NCI-H2196 (cell line): Measurements from ENCODE around the gene NR6A1.
"Not testable (repeated sequence)": the region's sequence is repeated elsewhere in the genome, so short reads cannot be mapped to it uniquely, and the experiment has no call there.

Experiments
- DNase-seq: peaks from one replicate; lab custom pipeline; 2025; ENCODE audit not compliant: unreplicated experiment; lab: John Stamatoyannopoulos, UW

The NR6A1 gene

GRCh38 chr9:124621371-124622328, 149.5 kb downstream of the NR6A1 start:
- no peak for DNase-seq

- no peak for DNase-seq
Measured at GRCh38 chr9:124618476-124618875, 152.6 kb downstream of the NR6A1 start.

GRCh38 chr9:124617477-124618141, 153.5 kb downstream of the NR6A1 start:
- peak; percentile 80 for DNase-seq

- DNase-seq = no peak
Measured at GRCh38 chr9:124616961-124617360, 154.2 kb downstream of the NR6A1 start.

- not testable (repeated sequence) for DNase-seq
Measured at GRCh38 chr9:124615840-124616239, 155.3 kb downstream of the NR6A1 start.

- DNase-seq = no peak
Measured at GRCh38 chr9:124615100-124615742, 155.9 kb downstream of the NR6A1 start.

GRCh38 chr9:124613849-124614248, 157.3 kb downstream of the NR6A1 start:
- no peak for DNase-seq

GRCh38 chr9:124611106-124611505, 160.0 kb downstream of the NR6A1 start:
- no peak for DNase-seq

GRCh38 chr9:124606027-124606426, 165.1 kb downstream of the NR6A1 start:
- no peak for DNase-seq

- no peak for DNase-seq
Measured at GRCh38 chr9:124605258-124605657, 165.9 kb downstream of the NR6A1 start.

- no peak for DNase-seq
Measured at GRCh38 chr9:124602632-124603031, 168.5 kb downstream of the NR6A1 start.

- peak; percentile 38 for DNase-seq
Measured at GRCh38 chr9:124602204-124602603, 168.9 kb downstream of the NR6A1 start.

- DNase-seq = no peak
Measured at GRCh38 chr9:124600407-124600806, 170.7 kb downstream of the NR6A1 start.

- no peak for DNase-seq
Measured at GRCh38 chr9:124599121-124599795, 171.9 kb downstream of the NR6A1 start.

GRCh38 chr9:124598048-124598447, 173.1 kb downstream of the NR6A1 start:
- no peak for DNase-seq

GRCh38 chr9:124596172-124596839, 174.8 kb downstream of the NR6A1 start:
- DNase-seq = no peak

- no peak for DNase-seq
Measured at GRCh38 chr9:124595743-124596142, 175.4 kb downstream of the NR6A1 start.

- DNase-seq = no peak
Measured at GRCh38 chr9:124594673-124595072, 176.4 kb downstream of the NR6A1 start.

GRCh38 chr9:124594225-124594624, 176.9 kb downstream of the NR6A1 start:
- no peak for DNase-seq

- DNase-seq = no peak
Measured at GRCh38 chr9:124593651-124594058, 177.5 kb downstream of the NR6A1 start.

- no peak for DNase-seq
Measured at GRCh38 chr9:124593200-124593599, 177.9 kb downstream of the NR6A1 start.
